H9 (cell line): Measurements from ENCODE around the gene CADPS2. TPM values are rescaled to one million over a fixed set of nuclear protein-coding genes. Genes with fewer than 3 reads are reported as not detected.

Experiments
- DNase-seq: peaks from one replicate; pipeline ENCODE4 v3.0.0-alpha.2; 2017
- H2AFZ ChIP-seq: one replicate; pipeline ENCODE4 v1.6.1; 2013; ENCODE audit warnings: mild to moderate bottlenecking, low read length, control low read depth, moderate library complexity
- H2AK5ac ChIP-seq: 2 replicates; pipeline ENCODE4 v1.6.1; 2013; ENCODE audit warnings: low read length, control low read depth, mixed read lengths; ENCODE audit not compliant: insufficient read length
- H2BK120ac ChIP-seq: one replicate; pipeline ENCODE4 v1.6.1; 2013; ENCODE audit warnings: low read depth, mild to moderate bottlenecking, low read length, control low read depth, inconsistent platforms; ENCODE audit not compliant: poor library complexity, severe bottlenecking
- H2BK12ac ChIP-seq: 2 replicates; pipeline ENCODE4 v1.6.1; 2013; ENCODE audit warnings: low read length, control low read depth, mixed read lengths, low read depth; ENCODE audit not compliant: insufficient read length
- H2BK15ac ChIP-seq: 2 replicates; pipeline ENCODE4 v1.6.1; 2013; ENCODE audit warnings: low read depth, low read length, control low read depth
- H2BK20ac ChIP-seq: one replicate; pipeline ENCODE4 v1.6.1; 2013; ENCODE audit warnings: low read depth, mild to moderate bottlenecking, low read length, control low read depth, inconsistent platforms; ENCODE audit not compliant: poor library complexity, severe bottlenecking
- H2BK5ac ChIP-seq: 2 replicates; pipeline ENCODE4 v1.6.1; 2013; ENCODE audit warnings: low read length, control low read depth, mixed read lengths; ENCODE audit not compliant: insufficient read length
- H3K14ac ChIP-seq: 2 replicates; pipeline ENCODE4 v1.6.1; 2013; ENCODE audit warnings: low read length, control low read depth; ENCODE audit not compliant: insufficient read depth
- H3K18ac ChIP-seq: 2 replicates; pipeline ENCODE4 v1.6.1; 2013; ENCODE audit warnings: low read depth, mild to moderate bottlenecking, mixed read lengths, low read length, control low read depth; ENCODE audit not compliant: insufficient read length
- H3K23ac ChIP-seq: 2 replicates; pipeline ENCODE4 v1.6.1; 2013; ENCODE audit warnings: low read length, control low read depth, mixed read lengths, low read depth; ENCODE audit not compliant: insufficient read length
- H3K23me2 ChIP-seq: 2 replicates; pipeline ENCODE4 v1.6.1; 2013; ENCODE audit warnings: low read depth, mild to moderate bottlenecking, mixed read lengths, low read length, control low read depth; ENCODE audit not compliant: insufficient read length, poor library complexity, severe bottlenecking
- H3K27ac ChIP-seq: 2 replicates; pipeline ENCODE4 v1.5.1; 2013; ENCODE audit warnings: low read length, control low read depth, mixed read lengths, low read depth; ENCODE audit not compliant: insufficient read length
- H3K27me3 ChIP-seq: 2 replicates; pipeline ENCODE4 v1.6.1; 2013; ENCODE audit warnings: low read length, control low read depth, inconsistent platforms; ENCODE audit not compliant: insufficient read depth
- H3K4ac ChIP-seq: 2 replicates; pipeline ENCODE4 v1.6.1; 2013; ENCODE audit warnings: low read depth, mild to moderate bottlenecking, control low read depth, inconsistent platforms, low read length, moderate library complexity
- H3K4me1 ChIP-seq: 2 replicates; pipeline ENCODE4 v1.6.1; 2013; ENCODE audit warnings: low read length, control low read depth, inconsistent platforms; ENCODE audit not compliant: insufficient read depth
- H3K4me2 ChIP-seq: 2 replicates; pipeline ENCODE4 v1.6.1; 2013; ENCODE audit warnings: low read length, control low read depth, mixed read lengths; ENCODE audit not compliant: insufficient read length, insufficient read depth
- H3K56ac ChIP-seq: 2 replicates; pipeline ENCODE4 v1.6.1; 2013; ENCODE audit warnings: low read depth, mild to moderate bottlenecking, mixed read lengths, low read length, control low read depth; ENCODE audit not compliant: insufficient read length
- H3K79me1 ChIP-seq: 2 replicates; pipeline ENCODE4 v1.6.1; 2013; ENCODE audit warnings: low read depth, mild to moderate bottlenecking, moderate library complexity, low read length, control low read depth, inconsistent platforms; ENCODE audit not compliant: insufficient read depth, poor library complexity, severe bottlenecking
- H3K79me2 ChIP-seq: 2 replicates; pipeline ENCODE4 v1.6.1; 2013; ENCODE audit warnings: low read length, control low read depth, inconsistent platforms; ENCODE audit not compliant: insufficient read depth
- H3K9ac ChIP-seq: 2 replicates; pipeline ENCODE4 v1.6.1; 2013; ENCODE audit warnings: low read length, control low read depth, mixed read lengths; ENCODE audit not compliant: insufficient read length; ENCODE audit errors: extremely low read depth
- H3K9me3 ChIP-seq: one replicate; pipeline ENCODE4 v1.6.1; 2013; ENCODE audit warnings: low read depth, low read length, inconsistent platforms; ENCODE audit not compliant: control insufficient read depth
- H3T11ph ChIP-seq: one replicate; pipeline ENCODE4 v1.6.1; 2013; ENCODE audit warnings: mild to moderate bottlenecking, low read length, control low read depth, inconsistent platforms
- H4K20me1 ChIP-seq: one replicate; pipeline ENCODE4 v1.6.1; 2013; ENCODE audit not compliant: control insufficient read depth, insufficient read length, insufficient read depth
- H4K5ac ChIP-seq: 2 replicates; pipeline ENCODE4 v1.6.1; 2013; ENCODE audit warnings: low read depth, mild to moderate bottlenecking, mixed read lengths, low read length, control low read depth; ENCODE audit not compliant: insufficient read length
- H4K8ac ChIP-seq: replicated peaks from 2 replicates; pipeline ENCODE4 v1.6.1; 2013; ENCODE audit warnings: low read length, control low read depth, mixed read lengths, low read depth; ENCODE audit not compliant: insufficient read length
- H4K91ac ChIP-seq: 2 replicates; pipeline ENCODE4 v1.6.1; 2013; ENCODE audit warnings: low read depth, mild to moderate bottlenecking, moderate library complexity, mixed read lengths, low read length, control low read depth; ENCODE audit not compliant: insufficient read length
- H3K27ac Mint-ChIP-seq, 3 experiments: 2 replicates in 2 of 3; 3 replicates in 1 of 3; pipeline ENCODE4 v1.8.0; 2020 to 2021; ENCODE audit warnings: mixed read lengths in 3 of 3, mild to moderate bottlenecking in 1 of 3, moderate library complexity in 1 of 3
- H3K27me3 Mint-ChIP-seq: 2 replicates; pipeline ENCODE4 v1.8.0; 2021; ENCODE audit warnings: low read depth, mild to moderate bottlenecking, moderate library complexity, mixed read lengths
- H3K36me3 Mint-ChIP-seq, 3 experiments: 2 replicates in 2 of 3; 3 replicates in 1 of 3; pipeline ENCODE4 v1.8.0; 2020 to 2021; ENCODE audit warnings: low read depth in 3 of 3, mixed read lengths in 3 of 3; ENCODE audit not compliant: insufficient read depth in 1 of 3
- H3K4me1 Mint-ChIP-seq, 2 experiments: 2 replicates each; pipeline ENCODE4 v1.8.0; 2020; ENCODE audit warnings: mixed read lengths in 2 of 2
- H3K4me3 Mint-ChIP-seq, 2 experiments: 2 replicates in 1 of 2; 3 replicates in 1 of 2; pipeline ENCODE4 v1.8.0; 2020 to 2021; ENCODE audit warnings: mild to moderate bottlenecking in 2 of 2, mixed read lengths in 2 of 2, moderate library complexity in 1 of 2
- H3K9me3 Mint-ChIP-seq, 2 experiments: 2 replicates in 1 of 2; 3 replicates in 1 of 2; pipeline ENCODE4 v1.8.0; 2020; ENCODE audit warnings: mild to moderate bottlenecking in 2 of 2, mixed read lengths in 2 of 2, moderate library complexity in 1 of 2
- CTCF ChIP-seq: fragments of 200-600 bp; sonication (generic); conservative IDR thresholded peaks from 3 replicates; pipeline ENCODE4 v1.8.0; 2021; ENCODE audit warnings: antibody characterized with exemption, mild to moderate bottlenecking
- WGBS: extraction: QIAGEN DNeasy Blood & Tissue Kit; methylation state at CpG from one replicate; pipeline ENCODE4 v1.1.7; 2013; ENCODE audit warnings: missing lambda C conversion rate, low lambda C conversion rate, mixed read lengths; ENCODE audit not compliant: insufficient read length; ENCODE audit errors: extremely low coverage; 5-methylcytosine and 5-hydroxymethylcytosine counted together
- total RNA-seq: library from RNA; stranded (reverse); gene quantifications from 2 replicates; pipeline ENCODE4 v1.2.1, GENCODE V29; 2021

Gene CADPS2
- total RNA-seq, 1 experiment from 2014 or later: 7.1 TPM

- H2BK15ac ChIP-seq: no peak overlapping the region
- no peak overlapping the region for H3K27ac ChIP-seq
Observed at GRCh38 chr7:122425731-122426130, 460.5 kb downstream of the CADPS2 start.

More at GRCh38 chr7:122425731-122426130, 460.5 kb downstream of the CADPS2 start:
- no peak overlapping the region for H3K23ac ChIP-seq
- no peak overlapping the region for H2AK5ac ChIP-seq
- no peak overlapping the region for H2BK5ac ChIP-seq
- DNase-seq: no peak
- no peaks in the 10 kb centered on the region for H3K79me2 ChIP-seq
- no peak overlapping the region for H3K4ac ChIP-seq
- TF ChIP-seq CTCF: no peak
- no peak overlapping the region for H3K4me3 Mint-ChIP-seq
- H3K27me3 ChIP-seq: no peaks in the 10 kb centered on the region; the same call in 1 of the 2 replicates
- no peak overlapping the region for H4K91ac ChIP-seq
- no peak overlapping the region for H3T11ph ChIP-seq
- no CpG with 5 or more reads among the region's 1 CpG for WGBS
- H3K4me1 Mint-ChIP-seq: peaks cover 16 to 21% of the 10 kb centered on the region in 2 experiments
- no peak overlapping the region for H3K56ac ChIP-seq
- H3K27ac Mint-ChIP-seq: no peak overlapping the region; a peak in 1 of 7 replicates
- H4K5ac ChIP-seq: no peak overlapping the region
- peaks cover under 1% of the 10 kb centered on the region for H3K4me1 ChIP-seq
- H4K8ac ChIP-seq: no peak overlapping the region
- H3K9me3 ChIP-seq: no peaks in the 10 kb centered on the region
- H3K36me3 Mint-ChIP-seq: no peaks in the 10 kb centered on the region
- H3K18ac ChIP-seq: no peak overlapping the region
- no peak overlapping the region for H2AFZ ChIP-seq
- no peak overlapping the region for H3K4me2 ChIP-seq
- H3K79me1 ChIP-seq: no peaks in the 10 kb centered on the region
- no peak overlapping the region for H2BK120ac ChIP-seq
- H2BK20ac ChIP-seq: no peak overlapping the region
- H3K9me3 Mint-ChIP-seq: no peaks in the 10 kb centered on the region
- no peak overlapping the region for H2BK12ac ChIP-seq
- H3K27me3 Mint-ChIP-seq: no peaks in the 10 kb centered on the region
- H3K9ac ChIP-seq: no peak overlapping the region
- H4K20me1 ChIP-seq: no peaks in the 10 kb centered on the region
- H3K23me2 ChIP-seq: no peaks in the 10 kb centered on the region
- H3K14ac ChIP-seq: no peak overlapping the region
